ENCODE results near the gene MAPKAP1. TPM values are rescaled to one million over a fixed set of nuclear protein-coding genes. Genes with fewer than 3 reads are reported as not detected.

The MAPKAP1 gene
- total RNA-seq, 2 donors from 2014 or later, result 75.3 to 91.6 TPM

DNA sequence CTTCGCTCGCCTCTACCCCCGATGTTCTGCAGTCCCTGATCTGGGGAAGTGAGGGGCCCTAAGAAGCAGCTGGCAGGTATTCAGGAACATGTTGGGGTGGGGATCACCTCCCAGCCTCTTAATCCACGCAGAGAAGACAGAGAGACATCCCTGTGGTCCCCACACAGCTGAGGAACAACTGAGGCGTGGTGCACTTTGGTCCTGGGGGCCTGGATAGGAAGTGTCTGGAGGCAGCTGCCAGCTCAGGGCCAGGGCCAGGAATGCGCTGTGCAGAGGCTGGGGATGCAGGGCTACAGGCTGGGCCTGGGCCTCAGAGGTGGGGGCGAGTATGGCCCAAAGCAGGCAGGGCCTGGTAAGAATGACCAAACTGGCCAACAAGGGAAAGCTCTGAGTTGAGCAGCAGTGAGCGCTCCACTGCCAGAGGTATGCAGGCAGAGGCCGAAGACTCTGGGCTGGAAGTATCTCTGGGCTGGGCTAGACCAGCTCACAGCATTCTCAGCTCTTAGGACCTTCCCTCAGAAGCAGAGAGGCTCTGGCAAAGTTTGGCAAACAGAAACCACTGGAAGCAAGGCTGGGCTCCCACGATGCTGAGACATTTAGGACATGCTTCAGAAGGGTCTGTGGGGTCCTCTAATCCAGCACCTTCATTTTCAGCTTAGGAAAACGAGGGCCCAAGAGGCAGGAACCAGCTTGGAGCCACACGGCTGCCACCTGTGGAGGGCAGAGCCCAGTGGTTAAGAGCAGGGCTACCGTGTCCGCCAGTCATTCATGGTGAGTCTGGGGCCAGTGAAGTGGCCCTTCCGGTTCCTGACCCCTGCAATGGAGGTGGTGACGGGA, 271.0 kb downstream of the MAPKAP1 start:
- Histone ChIP-seq H3K36me3 (ENCODE audit: control insufficient read depth, insufficient read depth, low read length) (peaks cover 4% of the 10 kb centered on the region), H3K9ac (ENCODE audit: extremely low read depth, low read length, poor library complexity, severe bottlenecking) (no peak overlapping the region), H3K9me3 (ENCODE audit: control insufficient read depth, low read length) (no peaks in the 10 kb centered on the region), H3K27ac (ENCODE audit: low read depth, low read length) (no peak overlapping the region), H3K4me3 (ENCODE audit: low read length) (no peak overlapping the region), H3K4me1 (ENCODE audit: control insufficient read depth, insufficient read depth, low read length) (no peaks in the 10 kb centered on the region), H3K27me3 (ENCODE audit: control insufficient read depth, insufficient read depth, low read length, poor library complexity, severe bottlenecking) (no peaks in the 10 kb centered on the region)
- WGBS, 2 experiments (ENCODE audit: insufficient coverage in 1 of 2, insufficient read length in 1 of 2), result 94 to 96% methylated on average over 11 to 16 of the region's 16 CpGs
- DNase-seq, result no peak
- Mint-ChIP-seq H3K4me3 (no peak overlapping the region), H3K9me3 (no peaks in the 10 kb centered on the region), H3K27me3 (ENCODE audit: insufficient read depth) (no peaks in the 10 kb centered on the region), H3K36me3 (ENCODE audit: low read depth) (peaks cover 6% of the 10 kb centered on the region), H3K27ac (no peak overlapping the region), H3K4me1 (peaks cover 6% of the 10 kb centered on the region)
- no peak for TF ChIP-seq CTCF (conservative IDR thresholded peaks at IDR 0.05)

DNA sequence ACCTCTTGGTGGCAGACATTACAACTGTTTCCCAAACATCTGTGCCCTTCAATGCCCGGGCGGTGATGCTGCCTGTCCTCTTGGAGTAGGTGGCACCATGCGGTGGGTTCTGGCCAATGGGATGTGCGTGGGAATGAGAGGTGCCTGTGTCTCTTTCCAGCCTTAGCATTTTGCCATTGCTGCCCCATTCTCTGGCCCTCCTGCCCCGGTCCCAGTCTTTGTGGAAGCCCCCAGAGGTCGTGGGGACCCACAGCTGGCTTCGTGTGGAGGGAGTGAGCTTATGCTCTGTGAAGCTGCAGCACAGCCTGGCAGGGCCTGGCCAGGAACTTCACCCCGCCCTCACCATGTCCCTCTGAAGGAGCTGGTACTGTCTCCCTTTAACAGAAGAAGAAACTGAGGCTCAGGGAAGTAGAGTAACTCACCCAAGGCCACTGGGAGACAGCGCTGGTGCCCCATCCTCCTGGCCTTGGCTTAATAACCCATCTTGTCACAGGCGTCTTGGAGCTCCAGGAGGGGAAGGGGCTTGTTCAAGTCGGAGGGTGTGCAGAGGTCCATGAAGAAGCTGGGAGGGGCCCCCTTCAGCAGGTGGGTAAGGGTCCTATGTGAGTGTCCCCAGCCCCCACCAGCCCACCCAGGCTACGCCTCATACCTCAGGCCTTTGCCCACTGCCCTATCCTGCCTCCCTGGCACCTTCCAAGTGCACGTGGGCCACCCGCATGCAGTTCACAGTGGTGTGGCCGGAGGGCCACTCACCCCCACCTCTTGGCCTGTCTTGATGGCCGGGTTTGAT, 271.8 kb downstream of the MAPKAP1 start:
- H3K4me1 Mint-ChIP-seq, result peaks cover 4% of the 10 kb centered on the region
- H3K27me3 Mint-ChIP-seq (ENCODE audit: insufficient read depth), result no peaks in the 10 kb centered on the region
- Histone ChIP-seq H3K27me3 (ENCODE audit: control insufficient read depth, insufficient read depth, low read length, poor library complexity, severe bottlenecking) (no peaks in the 10 kb centered on the region), H3K4me3 (ENCODE audit: low read length) (no peak overlapping the region), H3K9ac (ENCODE audit: extremely low read depth, low read length, poor library complexity, severe bottlenecking) (no peak overlapping the region), H3K4me1 (ENCODE audit: control insufficient read depth, insufficient read depth, low read length) (no peaks in the 10 kb centered on the region), H3K27ac (ENCODE audit: low read depth, low read length) (no peak overlapping the region), H3K36me3 (ENCODE audit: control insufficient read depth, insufficient read depth, low read length) (no peaks in the 10 kb centered on the region), H3K9me3 (ENCODE audit: control insufficient read depth, low read length) (no peaks in the 10 kb centered on the region)
- H3K27ac Mint-ChIP-seq, result no peak overlapping the region
- TF ChIP-seq CTCF (conservative IDR thresholded peaks at IDR 0.05), result no peak
- H3K9me3 Mint-ChIP-seq, result no peaks in the 10 kb centered on the region
- H3K4me3 Mint-ChIP-seq, result no peak overlapping the region
- peaks cover 6% of the 10 kb centered on the region for H3K36me3 Mint-ChIP-seq (ENCODE audit: low read depth)
- DNase-seq, result no peak
- WGBS, 2 experiments (ENCODE audit: insufficient coverage in 1 of 2, insufficient read length in 1 of 2), result 91 to 94% methylated on average over 13 to 16 of the region's 16 CpGs

DNA sequence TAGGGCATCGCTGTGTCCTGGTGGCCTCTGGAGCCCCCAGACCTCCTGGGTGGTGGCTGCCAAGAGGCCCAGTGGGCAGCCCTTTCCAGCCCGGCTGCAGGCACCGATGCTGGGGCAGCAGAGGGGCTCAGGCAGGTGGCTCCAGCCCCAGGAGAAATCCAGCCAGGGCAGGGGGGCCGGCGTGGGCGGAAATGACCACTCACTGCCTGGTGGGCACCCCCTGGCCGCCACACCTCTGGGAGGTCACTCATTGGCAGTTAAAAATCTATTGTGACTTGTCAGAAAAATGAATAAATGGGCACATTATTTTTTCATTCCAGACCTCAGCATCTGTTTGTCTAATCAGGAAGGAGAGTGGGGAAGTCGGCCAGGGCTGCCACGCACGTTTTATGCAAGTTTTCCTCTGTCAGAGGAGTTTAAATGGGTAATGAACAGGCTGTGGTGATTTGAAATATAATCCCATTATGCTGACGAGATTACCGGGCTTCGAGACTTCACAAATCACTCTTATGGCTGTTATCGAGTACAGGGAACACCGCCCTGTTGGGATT, 273.5 kb downstream of the MAPKAP1 start:
- H3K4me1 ChIP-seq (ENCODE audit: control insufficient read depth, insufficient read depth, low read length), result no peaks in the 10 kb centered on the region
- no peak overlapping the region for H3K9ac ChIP-seq (ENCODE audit: extremely low read depth, low read length, poor library complexity, severe bottlenecking)
- peaks cover 4% of the 10 kb centered on the region for H3K4me1 Mint-ChIP-seq
- no peak overlapping the region for H3K27ac ChIP-seq (ENCODE audit: low read depth, low read length)
- DNase-seq, result no peak
- H3K4me3 Mint-ChIP-seq, result no peak overlapping the region
- no peak for TF ChIP-seq CTCF (conservative IDR thresholded peaks at IDR 0.05)
- no peak overlapping the region for H3K27ac Mint-ChIP-seq
- no peaks in the 10 kb centered on the region for H3K9me3 Mint-ChIP-seq
- H3K9me3 ChIP-seq (ENCODE audit: control insufficient read depth, low read length), result no peaks in the 10 kb centered on the region
- H3K27me3 ChIP-seq (ENCODE audit: control insufficient read depth, insufficient read depth, low read length, poor library complexity, severe bottlenecking), result no peaks in the 10 kb centered on the region
- no peaks in the 10 kb centered on the region for H3K27me3 Mint-ChIP-seq (ENCODE audit: insufficient read depth)
- no peak overlapping the region for H3K4me3 ChIP-seq (ENCODE audit: low read length)
- no peaks in the 10 kb centered on the region for H3K36me3 ChIP-seq (ENCODE audit: control insufficient read depth, insufficient read depth, low read length)
- 78 to 82% methylated on average over 14 to 15 of the region's 15 CpGs for WGBS, 2 experiments (ENCODE audit: insufficient coverage in 1 of 2, insufficient read length in 1 of 2)
- peaks cover 3% of the 10 kb centered on the region for H3K36me3 Mint-ChIP-seq (ENCODE audit: low read depth)
